Activated CD8-positive, alpha-beta memory T cell treated with anti-CD3 and anti-CD28 coated beads for 1 hour (primary cell): ENCODE measurements around the gene KCNK18.
A peak's percentile ranks its signal among the peaks of the same experiment; 100 is the strongest.
"Not testable (repeated sequence)": the region's sequence is repeated elsewhere in the genome, so short reads cannot be mapped to it uniquely, and the experiment has no call there.

Source experiments
- DNase-seq, 2 donors: peaks; one replicate each; pipeline ENCODE4 v3.0.0-alpha.2; 2020; ENCODE audit warnings: low read depth in 1 of 2; ENCODE audit errors: extremely low read depth in 1 of 2

The KCNK18 gene

DNA sequence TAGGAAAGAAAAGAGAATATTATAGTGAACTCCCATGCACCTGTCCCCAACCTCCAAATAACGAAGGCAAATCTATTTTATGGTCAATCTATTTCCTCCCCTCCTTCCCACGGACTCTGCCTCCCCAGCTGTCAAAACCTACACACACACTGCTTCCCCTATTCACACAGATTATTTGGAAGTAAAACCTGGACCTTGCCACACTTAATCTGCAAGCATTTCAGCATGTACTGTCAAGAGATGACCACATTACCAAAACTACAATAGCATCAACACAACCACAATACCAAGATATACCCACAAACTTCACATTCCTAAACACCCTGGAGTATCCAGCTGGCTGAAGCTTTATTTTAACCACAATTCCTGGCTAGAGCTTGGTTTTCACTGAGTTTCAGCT is 27.8 kb upstream of the KCNK18 start:
- no peak for DNase-seq

DNA sequence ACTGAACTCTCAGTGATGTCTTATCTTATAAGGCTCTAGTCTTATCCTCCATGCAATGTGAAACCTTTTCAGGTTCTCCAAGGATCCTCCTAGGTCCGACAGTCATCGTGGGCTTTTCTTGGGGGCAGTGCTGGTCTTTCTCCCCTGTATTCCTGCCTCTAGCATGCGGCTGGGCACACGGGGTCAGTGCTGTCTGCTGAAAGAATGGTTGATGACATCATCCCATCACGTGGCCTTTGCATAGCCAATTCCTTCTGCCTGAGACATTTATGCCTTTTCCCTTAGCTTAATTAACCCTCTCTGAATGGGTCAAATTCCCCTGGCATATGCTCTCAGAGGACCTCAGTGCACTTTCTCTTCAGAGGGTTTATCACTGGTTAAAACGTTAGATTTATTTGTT is 27.0 kb upstream of the KCNK18 start:
- no peak for DNase-seq

DNA sequence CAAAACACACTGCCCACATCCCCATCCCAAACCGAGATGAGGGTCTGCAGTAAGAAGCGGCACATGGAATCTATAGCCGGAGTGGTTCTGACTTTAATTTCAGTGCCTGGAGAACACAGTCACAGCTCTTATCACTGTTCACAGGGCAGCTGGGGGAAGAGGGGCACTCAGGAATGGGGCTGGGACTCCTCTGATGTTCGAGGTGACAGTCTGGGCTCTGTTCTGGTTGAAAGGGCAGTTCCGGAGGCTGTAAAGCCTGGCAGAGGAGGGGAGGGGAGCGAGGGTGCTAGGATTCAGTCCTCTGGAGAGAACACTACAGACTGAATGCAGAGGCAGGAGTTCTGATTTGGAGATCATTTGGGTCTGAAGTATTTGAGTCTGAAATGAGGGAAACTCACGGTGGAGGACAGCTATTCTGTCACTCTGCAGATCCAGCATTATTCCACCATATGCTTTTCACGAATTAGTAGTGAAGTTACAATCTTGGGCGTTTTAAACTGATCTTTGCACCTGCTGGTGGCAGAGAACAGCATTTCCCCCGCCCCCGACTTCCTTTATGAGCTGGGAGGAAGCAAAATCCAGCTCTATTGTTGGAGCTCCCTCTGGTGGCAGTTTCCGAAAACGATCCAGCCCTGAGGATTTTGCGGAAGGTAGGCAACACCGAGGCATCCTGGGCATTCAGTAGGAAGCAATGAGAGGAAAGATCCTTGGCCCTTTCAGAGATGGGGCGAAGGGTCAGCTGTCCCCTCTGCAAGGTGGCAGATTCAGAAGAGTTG is 22.7 kb upstream of the KCNK18 start:
- peak; percentile 54 to 63 for DNase-seq

DNA sequence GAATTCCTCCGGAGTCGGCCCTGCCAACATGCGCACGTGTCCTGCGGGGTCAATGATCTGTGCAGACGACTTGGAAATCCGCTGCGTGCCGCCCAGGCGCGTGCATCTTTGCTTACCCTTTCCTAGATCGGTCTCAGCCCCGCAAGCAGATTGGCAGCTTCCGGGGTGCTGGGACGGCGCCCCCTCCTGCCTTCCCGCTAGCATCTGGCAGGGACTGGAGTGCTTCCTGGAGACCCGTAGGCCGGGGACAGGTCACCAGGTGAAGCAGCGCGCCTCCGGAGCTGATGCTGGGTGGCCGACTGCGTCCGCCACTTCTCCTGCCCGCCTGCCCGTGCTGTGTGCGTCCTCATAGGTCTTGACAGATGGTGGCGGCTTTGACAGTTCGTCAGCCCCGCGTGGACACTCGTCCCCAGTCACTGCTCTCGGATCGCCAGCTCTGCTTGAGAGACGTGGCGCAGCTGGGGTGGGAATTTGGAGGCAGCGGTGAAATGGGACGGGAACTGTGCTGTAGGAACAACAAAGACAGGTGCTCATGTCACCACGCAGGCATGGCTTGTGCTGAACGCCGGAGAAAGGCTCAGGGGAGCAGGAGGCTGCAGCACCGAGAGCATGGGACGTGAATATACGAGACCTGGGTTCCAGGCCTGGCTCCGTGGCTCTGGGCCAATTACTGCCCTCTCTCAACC is 21.9 kb upstream of the KCNK18 start:
- DNase-seq, result no peak

GRCh38 chr10:117175901-117176534 is 21.3 kb upstream of the KCNK18 start:
- peak; percentile 38 to 57 for DNase-seq

- DNase-seq, result no peak
Measured at GRCh38 chr10:117178190-117178589, 19.1 kb upstream of the KCNK18 start.

DNA sequence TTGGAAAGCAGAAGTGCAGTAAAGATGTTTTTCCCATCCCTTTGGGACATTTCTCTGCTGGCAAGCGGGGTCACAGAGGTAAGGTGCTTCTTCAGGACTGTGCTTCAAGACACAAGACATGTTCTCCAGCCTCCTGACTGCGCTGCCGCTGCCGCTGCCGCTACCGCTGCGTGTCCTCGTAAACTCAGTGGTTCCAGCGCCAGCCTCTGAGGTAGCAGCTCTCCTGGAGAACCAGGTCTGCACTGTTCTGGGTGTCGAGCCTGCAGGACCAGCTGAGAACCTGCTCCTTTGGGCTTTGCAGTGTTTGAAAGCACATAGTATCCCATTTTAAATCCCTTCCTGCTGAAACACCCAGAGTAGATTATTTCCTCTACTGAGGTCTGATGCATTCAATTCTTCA is 13.0 kb upstream of the KCNK18 start:
- no peak for DNase-seq

- no peak for DNase-seq
Measured at GRCh38 chr10:117184821-117185220, 12.5 kb upstream of the KCNK18 start.

- DNase-seq, result not testable (repeated sequence)
Measured at GRCh38 chr10:117185817-117186216, 11.5 kb upstream of the KCNK18 start.

DNA sequence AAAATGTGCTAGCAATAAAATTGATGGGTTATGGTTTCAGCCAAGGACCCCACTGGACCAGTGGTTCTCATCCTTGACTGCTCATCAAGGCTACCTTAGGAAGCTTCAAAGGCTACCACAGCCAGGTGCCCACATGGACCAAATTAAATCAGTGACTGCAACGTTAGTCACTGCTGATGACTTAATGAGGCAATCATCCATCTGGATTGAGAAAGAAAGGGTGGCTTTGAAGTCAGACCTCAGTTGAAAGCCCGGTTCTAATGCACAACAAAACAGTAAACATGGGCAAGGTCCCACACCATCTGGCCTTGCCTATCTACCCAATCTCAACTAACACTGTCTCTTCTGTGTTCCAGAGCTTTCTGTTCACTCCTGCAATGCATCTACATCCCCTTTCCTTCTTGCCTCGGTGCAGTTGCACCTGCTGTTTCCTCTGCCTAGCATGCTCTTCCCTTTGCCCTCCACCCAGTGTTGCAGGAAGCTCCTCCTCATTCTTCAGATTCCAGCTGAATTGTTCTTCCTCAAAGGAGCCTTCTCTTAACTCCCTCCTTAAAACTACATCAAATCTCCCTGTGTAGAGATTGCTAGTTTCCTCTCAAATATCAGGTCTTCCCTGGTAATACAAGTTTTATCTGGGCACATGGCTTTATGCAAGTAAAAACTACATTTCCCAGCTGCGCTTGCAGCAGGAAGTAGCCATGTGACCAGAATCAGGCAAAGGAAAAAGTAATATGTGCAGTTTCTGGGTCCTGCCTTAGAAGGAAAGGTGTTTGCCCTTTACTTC is 10.3 kb upstream of the KCNK18 start:
- no peak for DNase-seq

DNA sequence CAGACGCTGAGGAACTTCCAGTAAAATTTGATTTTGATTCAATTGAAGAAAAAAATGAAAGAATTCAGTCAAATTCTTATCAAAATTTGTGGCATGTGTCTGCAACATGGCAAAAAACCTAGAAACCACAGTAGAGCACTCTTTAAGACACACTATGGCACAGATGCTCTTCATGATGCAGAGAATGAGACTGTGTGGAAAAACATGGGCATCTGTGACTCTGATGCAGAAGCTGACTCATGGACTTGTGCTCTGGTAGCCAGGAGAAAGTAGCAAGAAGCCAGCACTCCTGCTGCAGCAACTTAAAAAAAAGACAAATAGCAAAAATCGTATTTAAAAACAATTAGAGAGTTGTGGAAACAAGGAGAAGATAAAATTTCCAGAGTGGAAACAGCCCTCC is 8.9 kb upstream of the KCNK18 start:
- no peak for DNase-seq

DNA sequence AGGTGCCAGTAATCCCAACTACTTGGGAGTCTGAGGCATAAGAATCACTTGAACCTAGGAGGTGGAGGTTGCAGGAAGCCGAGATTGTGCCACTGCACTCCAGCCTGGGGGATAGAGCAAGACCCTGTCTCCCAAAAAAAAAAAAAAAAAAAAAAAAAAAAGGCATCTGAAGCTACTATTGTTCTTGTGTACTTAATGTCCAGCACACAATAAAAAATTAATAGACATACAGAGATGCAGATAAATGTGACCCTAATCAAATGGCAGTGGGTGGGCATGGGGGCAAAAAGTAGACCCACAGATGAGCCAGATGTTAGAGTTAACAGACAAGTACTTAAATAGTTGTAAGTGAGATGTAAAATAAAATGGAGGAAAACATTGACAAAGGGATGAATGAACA is 7.7 kb upstream of the KCNK18 start:
- DNase-seq, result no peak

DNA sequence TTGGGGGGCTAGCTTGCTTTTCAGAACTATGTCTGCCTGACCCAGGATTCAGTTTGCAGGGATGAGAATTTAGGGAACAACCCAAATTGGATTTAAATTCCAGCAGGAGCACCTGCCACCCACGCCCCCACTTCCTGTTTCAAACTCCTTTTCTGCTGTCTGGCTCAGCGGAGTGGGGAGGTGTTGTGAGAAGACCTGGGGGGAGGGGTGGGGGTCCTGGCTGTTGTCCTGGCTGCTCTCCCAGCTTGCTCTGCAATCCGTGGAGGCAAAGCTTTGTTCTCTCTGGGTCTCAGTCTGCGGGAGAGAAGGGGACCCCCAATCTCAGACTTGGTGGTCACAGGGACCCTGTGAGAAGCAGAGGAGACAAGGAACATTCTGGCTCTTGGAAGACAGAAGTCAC is 799 bp downstream of the KCNK18 start:
- no peak for DNase-seq

DNA sequence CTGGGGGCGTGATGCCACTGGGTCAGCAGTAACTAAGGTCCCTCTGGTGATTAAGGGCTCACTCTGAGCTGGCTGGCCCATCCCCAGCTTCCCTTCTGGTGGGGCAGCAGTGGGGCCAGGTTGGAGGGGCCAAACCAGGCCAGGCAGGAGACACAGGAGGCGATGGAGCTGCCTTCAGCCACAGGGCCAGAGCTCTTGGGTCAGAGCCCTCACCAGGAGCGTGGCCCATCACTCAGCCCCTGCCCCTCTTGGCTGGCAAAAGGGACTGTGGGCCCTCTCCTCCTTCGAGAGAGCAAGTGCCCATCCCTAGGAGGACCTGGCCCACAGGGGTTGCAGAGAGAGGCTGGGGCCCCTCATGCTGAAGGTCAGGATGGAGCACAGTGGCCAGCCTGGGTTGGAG is 4.5 kb downstream of the KCNK18 start:
- DNase-seq, result no peak

DNA sequence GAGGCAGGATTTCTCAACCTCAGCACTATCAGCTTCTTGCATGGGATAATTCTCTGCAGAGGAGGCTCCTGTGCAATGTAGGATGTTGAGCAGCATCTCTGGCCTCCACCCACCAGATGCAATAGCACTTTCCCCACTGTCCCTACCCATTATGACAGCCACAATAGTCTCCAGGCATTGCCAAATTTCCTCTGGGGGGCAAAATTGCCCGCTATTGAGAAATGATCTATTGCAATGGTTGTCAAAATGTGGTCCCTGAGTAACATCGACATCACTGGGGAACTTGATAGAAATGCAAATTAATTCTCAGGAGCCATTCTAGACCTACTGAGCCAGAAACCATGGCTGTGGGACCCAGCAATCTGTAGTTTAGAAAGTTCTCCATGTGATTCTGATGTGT is 7.0 kb downstream of the KCNK18 start:
- no peak for DNase-seq

DNA sequence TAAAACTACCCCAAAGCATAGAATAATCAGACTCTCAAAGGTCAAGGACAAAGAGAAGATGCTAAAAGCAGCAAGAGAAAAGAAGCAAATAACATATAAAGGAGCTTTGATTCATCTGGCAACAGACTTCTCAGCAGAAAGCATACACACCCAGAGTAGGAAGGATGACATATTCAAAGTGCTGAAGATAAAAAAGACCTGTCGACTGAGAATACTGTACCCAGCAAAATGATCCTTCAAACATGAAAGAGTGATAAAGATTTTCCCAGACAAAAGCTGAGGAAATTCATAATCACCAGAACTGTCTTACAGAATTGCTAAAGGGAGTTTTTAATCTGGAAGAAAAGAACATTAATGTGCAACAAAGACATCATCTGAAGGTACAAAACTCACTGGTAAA is 14.9 kb downstream of the KCNK18 start:
- DNase-seq, result no peak

- DNase-seq, result no peak
Measured at GRCh38 chr10:117214401-117214800, 17.1 kb downstream of the KCNK18 start.

DNA sequence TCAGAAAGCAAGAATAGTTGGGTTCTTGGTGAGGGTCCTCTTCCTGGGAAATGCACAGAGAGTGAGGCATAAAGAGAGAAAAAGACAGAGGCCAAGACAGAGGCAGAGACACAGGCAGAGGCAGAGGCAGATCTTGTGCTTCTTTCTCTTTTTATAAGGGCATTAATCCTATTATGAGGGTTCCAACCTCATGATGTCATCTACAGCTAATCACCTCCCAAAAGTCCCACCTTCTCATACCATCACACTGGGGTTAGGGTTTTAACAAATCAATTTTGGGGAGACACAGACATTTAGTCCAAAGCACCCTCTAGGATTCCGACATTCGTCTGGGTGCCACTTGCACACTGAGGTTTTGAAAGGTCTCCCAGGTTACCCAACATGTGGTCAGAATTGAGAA is 17.8 kb downstream of the KCNK18 start:
- DNase-seq, result no peak

GRCh38 chr10:117216028-117216427 is 18.7 kb downstream of the KCNK18 start:
- no peak for DNase-seq

- DNase-seq, result peak; percentile 17 to 64
Measured at GRCh38 chr10:117216611-117217195, 19.4 kb downstream of the KCNK18 start.

DNA sequence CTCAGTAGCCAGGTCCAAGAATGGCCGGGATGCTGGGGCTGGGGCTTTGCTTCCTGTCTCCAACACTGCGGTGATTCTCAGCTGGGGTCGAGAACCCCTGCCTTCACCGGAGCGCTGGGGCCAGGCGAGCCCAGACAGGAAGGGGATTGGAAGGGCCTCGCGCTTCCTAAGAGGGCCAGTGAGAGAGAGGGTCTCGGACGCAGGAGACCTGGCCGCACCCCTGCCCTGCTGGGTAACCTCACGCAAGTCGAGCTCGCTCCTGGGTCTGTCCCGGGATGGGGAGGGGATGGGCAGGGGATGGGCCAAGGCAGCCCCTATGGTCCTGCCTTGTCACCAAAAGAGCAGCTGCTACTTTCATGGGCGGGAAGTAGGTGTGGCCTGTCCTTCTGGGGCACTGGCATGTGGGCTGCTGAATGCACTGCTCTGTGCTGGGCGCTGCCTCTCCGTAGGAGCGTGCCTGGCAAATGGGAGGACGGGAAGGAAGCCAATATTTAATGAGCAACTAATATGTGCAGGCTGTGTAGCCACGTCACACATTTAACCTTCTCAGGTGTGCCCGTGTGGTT is 20.0 kb downstream of the KCNK18 start:
- DNase-seq, result no peak
